OCI-LY3 (cell line): ENCODE results near the gene JAG2.

Source experiments
- H2AFZ ChIP-seq: fragments of 200-600, 300-600 bp; shearing (Covaris generic); 2 replicates; pipeline ENCODE4 v1.6.0; 2014; ENCODE audit warnings: antibody characterized with exemption, low read depth, low read length
- H3K27ac ChIP-seq: fragments of 200-600, 300-600 bp; sonication (generic); 2 replicates; pipeline ENCODE4 v1.5.1; 2014; ENCODE audit warnings: mild to moderate bottlenecking, low read length, moderate library complexity, mixed read lengths
- H3K27me3 ChIP-seq: fragments of 200-600, 300-600 bp; sonication (generic); 2 replicates; pipeline ENCODE4 v1.6.1; 2014; ENCODE audit warnings: low read depth, low read length, mixed read lengths
- H3K36me3 ChIP-seq: fragments of 200-600, 300-600 bp; sonication (generic); replicated peaks from 2 replicates; pipeline ENCODE3; 2014; ENCODE audit warnings: low read depth, low read length, mixed read lengths
- H3K4me1 ChIP-seq: fragments of 300-600, 200-600 bp; sonication (generic); 2 replicates; pipeline ENCODE4 v1.6.1; 2014; ENCODE audit warnings: low read length, mixed read lengths
- H3K4me2 ChIP-seq: fragments of 200-600, 300-600 bp; sonication (generic); 2 replicates; pipeline ENCODE4 v1.6.1; 2014; ENCODE audit warnings: low read length, mixed read lengths
- H3K4me3 ChIP-seq: fragments of 300-600, 200-600 bp; sonication (generic); 2 replicates; pipeline ENCODE4 v1.5.1; 2014; ENCODE audit warnings: antibody characterized with exemption, mild to moderate bottlenecking, low read length, moderate library complexity
- H3K79me2 ChIP-seq: fragments of 300-600, 200-600 bp; shearing (Covaris generic); 2 replicates; pipeline ENCODE4 v1.6.1; 2014; ENCODE audit warnings: mild to moderate bottlenecking, low read length, mixed read lengths
- H3K9ac ChIP-seq: fragments of 300-600, 200-600 bp; shearing (Covaris generic); 2 replicates; pipeline ENCODE4 v1.6.0; 2014; ENCODE audit warnings: mild to moderate bottlenecking, low read length, moderate library complexity
- H3K9me3 ChIP-seq: fragments of 200-600, 300-600 bp; shearing (Covaris generic); 2 replicates; pipeline ENCODE4 v1.6.1; 2014; ENCODE audit warnings: low read length, mixed read lengths; ENCODE audit not compliant: insufficient read depth
- H4K20me1 ChIP-seq: fragments of 200-600, 300-600 bp; sonication (generic); 2 replicates; pipeline ENCODE4 v1.6.1; 2016; ENCODE audit warnings: low read length, mixed read lengths; ENCODE audit not compliant: insufficient read depth
- CTCF ChIP-seq: fragments of 200-600, 300-600 bp; sonication (generic); IDR thresholded peaks from 2 replicates; pipeline ENCODE4 v1.5.1; 2014; ENCODE audit warnings: antibody characterized with exemption, low read length, low read depth
- EZH2phosphoT487 ChIP-seq: fragments of 200-600 bp; shearing (Covaris generic); IDR thresholded peaks from 2 replicates; pipeline ENCODE4 v1.6.1; 2018; ENCODE audit warnings: antibody characterized with exemption, mixed run types, low read depth

The JAG2 gene

GRCh38 chr14:105102893-105103292 is 65.7 kb downstream of the JAG2 start:
- H3K9ac ChIP-seq: no peak overlapping the region
- no peak for TF ChIP-seq CTCF
- no peak for TF ChIP-seq EZH2phosphoT487
- no peaks in the 10 kb centered on the region for H4K20me1 ChIP-seq
- no peak overlapping the region for H3K27ac ChIP-seq
- peaks cover 5% of the 10 kb centered on the region; the same call in 1 of the 2 replicates for H3K4me1 ChIP-seq
- no peak overlapping the region for H3K4me2 ChIP-seq
- H3K4me3 ChIP-seq: no peak overlapping the region
- H3K79me2 ChIP-seq: no peaks in the 10 kb centered on the region
- peaks cover 3% of the 10 kb centered on the region; the same call in 1 of the 2 replicates for H3K27me3 ChIP-seq
- H3K9me3 ChIP-seq: peaks cover 4% of the 10 kb centered on the region; the same call in 1 of the 2 replicates
- H2AFZ ChIP-seq: no peak overlapping the region
- no peaks in the 10 kb centered on the region for H3K36me3 ChIP-seq

- H2AFZ ChIP-seq: no peak overlapping the region
- peaks cover 5% of the 10 kb centered on the region; the same call in 1 of the 2 replicates for H3K4me1 ChIP-seq
- no peak overlapping the region for H3K4me3 ChIP-seq
- no peak overlapping the region for H3K9ac ChIP-seq
- peaks cover 3% of the 10 kb centered on the region; the same call in 1 of the 2 replicates for H3K27me3 ChIP-seq
- H3K79me2 ChIP-seq: no peaks in the 10 kb centered on the region
- TF ChIP-seq EZH2phosphoT487 (no peak), CTCF (no peak)
- no peak overlapping the region for H3K4me2 ChIP-seq
- H3K9me3 ChIP-seq: peaks cover 4% of the 10 kb centered on the region; the same call in 1 of the 2 replicates
- H3K27ac ChIP-seq: no peak overlapping the region
- H3K36me3 ChIP-seq: no peaks in the 10 kb centered on the region
- H4K20me1 ChIP-seq: no peaks in the 10 kb centered on the region
These were observed 66.2 kb downstream of the JAG2 start for GRCh38 chr14:105102361-105102870.

GRCh38 chr14:105100910-105101309 is 67.7 kb downstream of the JAG2 start:
- Histone ChIP-seq H3K27me3 (no peaks in the 10 kb centered on the region; the same call in 1 of the 2 replicates), H3K4me1 (peaks cover 5% of the 10 kb centered on the region; the same call in 1 of the 2 replicates), H3K79me2 (no peaks in the 10 kb centered on the region), H4K20me1 (no peaks in the 10 kb centered on the region), H3K4me2 (no peak overlapping the region), H2AFZ (no peak overlapping the region), H3K4me3 (no peak overlapping the region), H3K9ac (no peak overlapping the region), H3K27ac (no peak overlapping the region), H3K36me3 (no peaks in the 10 kb centered on the region), H3K9me3 (peaks cover 4% of the 10 kb centered on the region; the same call in 1 of the 2 replicates)
- TF ChIP-seq EZH2phosphoT487: no peak
- TF ChIP-seq CTCF: no peak

- H3K27ac ChIP-seq: no peak overlapping the region
- H2AFZ ChIP-seq: no peak overlapping the region
- TF ChIP-seq EZH2phosphoT487 (no peak), CTCF (no peak)
- H3K79me2 ChIP-seq: no peaks in the 10 kb centered on the region
- no peaks in the 10 kb centered on the region for H3K36me3 ChIP-seq
- no peak overlapping the region for H3K9ac ChIP-seq
- peaks cover 4% of the 10 kb centered on the region; the same call in 1 of the 2 replicates for H3K9me3 ChIP-seq
- H3K4me2 ChIP-seq: no peak overlapping the region
- no peaks in the 10 kb centered on the region for H4K20me1 ChIP-seq
- peaks cover 5% of the 10 kb centered on the region; the same call in 1 of the 2 replicates for H3K4me1 ChIP-seq
- H3K27me3 ChIP-seq: no peaks in the 10 kb centered on the region; the same call in 1 of the 2 replicates
- no peak overlapping the region for H3K4me3 ChIP-seq
These were observed 68.8 kb downstream of the JAG2 start for GRCh38 chr14:105099778-105100177.
